GM23338 (cell line): ENCODE measurements around the gene HAGH. TPM values are rescaled to one million over a fixed set of nuclear protein-coding genes. Genes with fewer than 3 reads are reported as not detected.

Experiments
- ATAC-seq: fragments of 200-7000 bp; cut with Tn5 transposase; 3 replicates; pipeline ENCODE4 v1.9.1; 2020
- DNase-seq: peaks from one replicate; pipeline ENCODE4 v3.0.0-alpha.2; 2015; ENCODE audit warnings: low spot score
- H2AFZ ChIP-seq: fragments of 200-600 bp; sonication (generic); 2 replicates; pipeline ENCODE4 v1.8.0; 2016; ENCODE audit warnings: antibody characterized with exemption, mild to moderate bottlenecking, moderate library complexity
- H3F3A ChIP-seq: fragments of 200-600 bp; sonication (generic); replicated peaks from 2 replicates; pipeline ENCODE4 v1.8.0; 2017; ENCODE audit warnings: antibody characterized with exemption, mixed run types, low read depth
- H3K27ac ChIP-seq: fragments of 200-600 bp; sonication (generic); 2 replicates; pipeline ENCODE4 v1.6.1; 2016; ENCODE audit warnings: low read depth
- H3K27me3 ChIP-seq: fragments of 200-600 bp; sonication (generic); 2 replicates; pipeline ENCODE4 v1.8.0; 2016; ENCODE audit warnings: mild to moderate bottlenecking, mixed run types, moderate library complexity; ENCODE audit not compliant: insufficient read depth
- H3K36me3 ChIP-seq: fragments of 200-600 bp; sonication (generic); 2 replicates; pipeline ENCODE4 v1.8.0; 2016; ENCODE audit warnings: mild to moderate bottlenecking; ENCODE audit not compliant: insufficient read depth
- H3K4me1 ChIP-seq: fragments of 200-600 bp; sonication (generic); 2 replicates; pipeline ENCODE4 v1.8.0; 2016; ENCODE audit warnings: mild to moderate bottlenecking, moderate library complexity; ENCODE audit not compliant: insufficient read depth
- H3K4me2 ChIP-seq: fragments of 200-600 bp; sonication (generic); 2 replicates; pipeline ENCODE4 v1.7.1; 2017; ENCODE audit warnings: mixed run types
- H3K4me3 ChIP-seq: fragments of 200-600 bp; sonication (generic); 2 replicates; pipeline ENCODE4 v1.6.1; 2016; ENCODE audit warnings: mixed run types
- H3K79me2 ChIP-seq: fragments of 200-600 bp; sonication (generic); replicated peaks from 2 replicates; pipeline ENCODE4 v1.8.0; 2017; ENCODE audit warnings: mild to moderate bottlenecking; ENCODE audit not compliant: insufficient read depth
- H3K9me2 ChIP-seq: fragments of 200-600 bp; sonication (generic); 2 replicates; pipeline ENCODE4 v1.8.0; 2017; ENCODE audit not compliant: insufficient read depth
- H4K20me1 ChIP-seq: fragments of 200-600 bp; sonication (generic); replicated peaks from 2 replicates; pipeline ENCODE4 v1.8.0; 2017; ENCODE audit warnings: mild to moderate bottlenecking; ENCODE audit not compliant: insufficient read depth
- H3K27ac Mint-ChIP-seq: 2 replicates; pipeline ENCODE4 v1.8.0; 2020; ENCODE audit warnings: inconsistent platforms, mild to moderate bottlenecking, moderate library complexity, mixed read lengths
- H3K27me3 Mint-ChIP-seq: 3 replicates; pipeline ENCODE4 v1.8.0; 2022; ENCODE audit warnings: low read depth, mild to moderate bottlenecking, moderate library complexity, mixed read lengths, inconsistent platforms; ENCODE audit not compliant: insufficient read depth, poor library complexity
- H3K36me3 Mint-ChIP-seq: 3 replicates; pipeline ENCODE4 v1.8.0; 2021; ENCODE audit warnings: low read depth, mild to moderate bottlenecking, inconsistent platforms, moderate library complexity, mixed read lengths
- H3K4me1 Mint-ChIP-seq: 3 replicates; pipeline ENCODE4 v1.8.0; 2020; ENCODE audit warnings: mild to moderate bottlenecking, inconsistent platforms, mixed read lengths
- H3K4me3 Mint-ChIP-seq: 3 replicates; pipeline ENCODE4 v1.8.0; 2021; ENCODE audit warnings: moderate library complexity, mild to moderate bottlenecking, inconsistent platforms, mixed read lengths
- H3K9me3 Mint-ChIP-seq: 3 replicates; pipeline ENCODE4 v1.8.0; 2020; ENCODE audit warnings: moderate library complexity, mild to moderate bottlenecking, inconsistent platforms, mixed read lengths
- CREB1 ChIP-seq: fragments of 250-450 bp; sonication (Bioruptor Pico); IDR thresholded peaks from 2 replicates; pipeline ENCODE4 v1.5.0; 2020; ENCODE audit warnings: low read depth, mild to moderate bottlenecking, moderate library complexity
- JUNB ChIP-seq: IDR thresholded peaks from one replicate; pipeline ENCODE4 v1.6.1; 2016; ENCODE audit warnings: antibody characterized with exemption; ENCODE audit not compliant: unreplicated experiment
- NANOG ChIP-seq: IDR thresholded peaks from 2 replicates; pipeline ENCODE4 v1.6.1; 2016; ENCODE audit warnings: antibody characterized with exemption, borderline replicate concordance
- STAT1 ChIP-seq: IDR thresholded peaks from one replicate; pipeline ENCODE4 v1.6.1; 2016; ENCODE audit warnings: antibody characterized with exemption; ENCODE audit not compliant: unreplicated experiment
- polyA plus RNA-seq: library from polyadenylated mRNA; unstranded; fragments of >200 nt; fragmentation: Nextera tagmentation; extraction: Ambion mirVana; gene quantifications from 2 replicates; pipeline ENCODE4 v1.2.1, GENCODE V29; 2016
- total RNA-seq: library from RNA; depleted of rRNA; stranded (reverse); fragments of >200 nt; shearing (Covaris generic); gene quantifications from 2 replicates; pipeline ENCODE4 v1.2.3, GENCODE V29; 2014
- TF ChIP-seq, protein P1 (sequence below), 2 experiments: fragments of 200-600 bp in 1 of 2; sonication (generic) in 1 of 2; conservative IDR thresholded peaks; 2 replicates each; pipeline versions ENCODE4 v1.5.1 to v1.6.1; 2016 to 2017; ENCODE audit warnings: antibody characterized with exemption in 2 of 2, low read depth in 2 of 2, mild to moderate bottlenecking in 2 of 2, moderate library complexity in 1 of 2
- TF ChIP-seq, protein P2 (sequence below): fragments of 250-450 bp; sonication (Bioruptor Pico); IDR thresholded peaks from 2 replicates; pipeline ENCODE4 v1.5.0; 2020; ENCODE audit warnings: mild to moderate bottlenecking, moderate library complexity
- TF ChIP-seq, protein P3 (sequence below): IDR thresholded peaks from one replicate; pipeline ENCODE4 v1.6.1; 2018; ENCODE audit warnings: antibody characterized with exemption; ENCODE audit not compliant: unreplicated experiment
- TF ChIP-seq, protein P4 (sequence below): IDR thresholded peaks from 2 replicates; pipeline ENCODE4 v1.6.1; 2016; ENCODE audit warnings: antibody characterized with exemption

The HAGH gene
- total and polyA plus RNA-seq, 2 experiments from 2014 or later, result 24.7 to 28.9 TPM

DNA sequence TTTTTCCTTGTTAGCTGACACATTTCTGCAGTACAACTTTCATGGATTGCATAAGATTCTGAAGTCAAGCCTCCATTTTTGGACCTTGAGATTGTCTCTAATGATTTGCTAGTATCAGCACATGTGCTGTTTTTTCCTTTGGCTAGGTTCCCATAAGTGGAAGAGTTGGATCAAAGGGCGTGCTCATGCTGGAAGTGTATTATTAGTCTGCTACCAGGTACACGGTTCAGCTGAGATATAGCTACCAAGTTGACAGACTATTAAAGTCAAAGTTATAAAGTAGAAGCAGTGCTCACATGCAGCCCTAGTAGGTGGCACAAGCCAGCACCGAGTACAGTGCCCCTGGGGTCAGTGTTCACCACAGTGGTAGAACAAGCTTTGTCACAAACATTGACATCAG, 3.6 kb upstream of the HAGH start (continued):
- TF ChIP-seq, protein P1, sequence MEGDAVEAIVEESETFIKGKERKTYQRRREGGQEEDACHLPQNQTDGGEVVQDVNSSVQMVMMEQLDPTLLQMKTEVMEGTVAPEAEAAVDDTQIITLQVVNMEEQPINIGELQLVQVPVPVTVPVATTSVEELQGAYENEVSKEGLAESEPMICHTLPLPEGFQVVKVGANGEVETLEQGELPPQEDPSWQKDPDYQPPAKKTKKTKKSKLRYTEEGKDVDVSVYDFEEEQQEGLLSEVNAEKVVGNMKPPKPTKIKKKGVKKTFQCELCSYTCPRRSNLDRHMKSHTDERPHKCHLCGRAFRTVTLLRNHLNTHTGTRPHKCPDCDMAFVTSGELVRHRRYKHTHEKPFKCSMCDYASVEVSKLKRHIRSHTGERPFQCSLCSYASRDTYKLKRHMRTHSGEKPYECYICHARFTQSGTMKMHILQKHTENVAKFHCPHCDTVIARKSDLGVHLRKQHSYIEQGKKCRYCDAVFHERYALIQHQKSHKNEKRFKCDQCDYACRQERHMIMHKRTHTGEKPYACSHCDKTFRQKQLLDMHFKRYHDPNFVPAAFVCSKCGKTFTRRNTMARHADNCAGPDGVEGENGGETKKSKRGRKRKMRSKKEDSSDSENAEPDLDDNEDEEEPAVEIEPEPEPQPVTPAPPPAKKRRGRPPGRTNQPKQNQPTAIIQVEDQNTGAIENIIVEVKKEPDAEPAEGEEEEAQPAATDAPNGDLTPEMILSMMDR (conservative IDR thresholded peaks at IDR 0.05; ENCODE audit: low read depth in 2 of 2), result no peak

DNA sequence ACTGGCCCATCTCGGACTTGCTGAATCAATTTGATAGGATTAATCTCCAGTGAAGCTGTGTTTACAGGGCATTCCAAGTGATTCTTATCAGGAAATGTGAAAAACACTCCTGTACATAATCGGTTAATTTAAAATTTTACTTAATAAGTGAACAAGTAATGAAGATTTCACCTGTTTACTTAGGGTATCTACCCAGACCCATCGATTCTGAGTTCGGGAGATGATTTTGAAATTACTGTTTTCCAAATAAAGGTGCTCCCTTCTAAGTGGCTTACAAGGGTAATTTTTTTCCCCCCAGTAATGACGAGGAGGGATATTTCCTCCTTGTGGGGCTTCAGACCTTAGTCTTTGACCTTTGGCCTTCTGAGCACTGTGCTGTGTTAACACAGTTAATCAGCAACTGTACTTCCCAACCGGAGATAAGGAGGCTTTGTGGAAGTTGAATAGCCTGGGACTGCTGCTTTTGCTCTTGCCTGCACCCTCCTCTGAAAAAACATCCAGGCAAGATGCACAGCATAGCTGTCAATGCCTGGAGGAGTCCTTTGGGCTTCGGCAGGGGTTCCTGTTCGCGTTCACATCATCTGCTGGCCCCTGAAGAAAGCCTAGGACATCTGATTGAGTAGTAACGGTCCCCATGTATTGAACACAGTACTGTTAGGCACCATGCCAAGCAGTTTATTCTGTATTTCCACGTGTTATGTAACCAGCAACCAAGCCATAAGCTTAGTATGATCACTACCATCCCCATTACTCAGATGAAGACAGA, 2.2 kb upstream of the HAGH start:
- peak overlapping the region; percentile 97; the same call in 1 of the 2 replicates for H3K4me3 ChIP-seq
- H4K20me1 ChIP-seq, result no peaks in the 10 kb centered on the region; the same call in 1 of the 2 replicates
- peak overlapping the region; percentile 97; the same call in 1 of the 2 replicates for H3K4me2 ChIP-seq
- DNase-seq (no peak), ATAC-seq (no peak)
- H3K9me2 ChIP-seq, result no peaks in the 10 kb centered on the region
- 0 out of 2 replicates have a peak, but pooled peaks cover 6% of the 10 kb centered on the region for H3F3A ChIP-seq
- H3K4me1 Mint-ChIP-seq, result peaks cover 9% of the 10 kb centered on the region
- H3K36me3 ChIP-seq, result no peaks in the 10 kb centered on the region
- H2AFZ ChIP-seq, result no peak overlapping the region
- H3K27me3 Mint-ChIP-seq, result peaks cover 23% of the 10 kb centered on the region
- no peaks in the 10 kb centered on the region for H3K27me3 ChIP-seq
- H3K79me2 ChIP-seq, result peaks cover 25% of the 10 kb centered on the region
- H3K27ac ChIP-seq, result no peak overlapping the region
- no peak overlapping the region for H3K27ac Mint-ChIP-seq
- H3K4me1 ChIP-seq, result peaks cover 17% of the 10 kb centered on the region
- peaks cover 2% of the 10 kb centered on the region; the same call in 1 of the 3 replicates for H3K36me3 Mint-ChIP-seq
- H3K9me3 Mint-ChIP-seq, result peaks cover 3% of the 10 kb centered on the region; the same call in 2 of the 3 replicates
- H3K4me3 Mint-ChIP-seq, result peak overlapping the region; percentile 91
- TF ChIP-seq STAT1 (no peak), JUNB (no peak), NANOG (no peak), CREB1 (CRISPR knock-in tag) (no peak)
- TF ChIP-seq, protein P2, sequence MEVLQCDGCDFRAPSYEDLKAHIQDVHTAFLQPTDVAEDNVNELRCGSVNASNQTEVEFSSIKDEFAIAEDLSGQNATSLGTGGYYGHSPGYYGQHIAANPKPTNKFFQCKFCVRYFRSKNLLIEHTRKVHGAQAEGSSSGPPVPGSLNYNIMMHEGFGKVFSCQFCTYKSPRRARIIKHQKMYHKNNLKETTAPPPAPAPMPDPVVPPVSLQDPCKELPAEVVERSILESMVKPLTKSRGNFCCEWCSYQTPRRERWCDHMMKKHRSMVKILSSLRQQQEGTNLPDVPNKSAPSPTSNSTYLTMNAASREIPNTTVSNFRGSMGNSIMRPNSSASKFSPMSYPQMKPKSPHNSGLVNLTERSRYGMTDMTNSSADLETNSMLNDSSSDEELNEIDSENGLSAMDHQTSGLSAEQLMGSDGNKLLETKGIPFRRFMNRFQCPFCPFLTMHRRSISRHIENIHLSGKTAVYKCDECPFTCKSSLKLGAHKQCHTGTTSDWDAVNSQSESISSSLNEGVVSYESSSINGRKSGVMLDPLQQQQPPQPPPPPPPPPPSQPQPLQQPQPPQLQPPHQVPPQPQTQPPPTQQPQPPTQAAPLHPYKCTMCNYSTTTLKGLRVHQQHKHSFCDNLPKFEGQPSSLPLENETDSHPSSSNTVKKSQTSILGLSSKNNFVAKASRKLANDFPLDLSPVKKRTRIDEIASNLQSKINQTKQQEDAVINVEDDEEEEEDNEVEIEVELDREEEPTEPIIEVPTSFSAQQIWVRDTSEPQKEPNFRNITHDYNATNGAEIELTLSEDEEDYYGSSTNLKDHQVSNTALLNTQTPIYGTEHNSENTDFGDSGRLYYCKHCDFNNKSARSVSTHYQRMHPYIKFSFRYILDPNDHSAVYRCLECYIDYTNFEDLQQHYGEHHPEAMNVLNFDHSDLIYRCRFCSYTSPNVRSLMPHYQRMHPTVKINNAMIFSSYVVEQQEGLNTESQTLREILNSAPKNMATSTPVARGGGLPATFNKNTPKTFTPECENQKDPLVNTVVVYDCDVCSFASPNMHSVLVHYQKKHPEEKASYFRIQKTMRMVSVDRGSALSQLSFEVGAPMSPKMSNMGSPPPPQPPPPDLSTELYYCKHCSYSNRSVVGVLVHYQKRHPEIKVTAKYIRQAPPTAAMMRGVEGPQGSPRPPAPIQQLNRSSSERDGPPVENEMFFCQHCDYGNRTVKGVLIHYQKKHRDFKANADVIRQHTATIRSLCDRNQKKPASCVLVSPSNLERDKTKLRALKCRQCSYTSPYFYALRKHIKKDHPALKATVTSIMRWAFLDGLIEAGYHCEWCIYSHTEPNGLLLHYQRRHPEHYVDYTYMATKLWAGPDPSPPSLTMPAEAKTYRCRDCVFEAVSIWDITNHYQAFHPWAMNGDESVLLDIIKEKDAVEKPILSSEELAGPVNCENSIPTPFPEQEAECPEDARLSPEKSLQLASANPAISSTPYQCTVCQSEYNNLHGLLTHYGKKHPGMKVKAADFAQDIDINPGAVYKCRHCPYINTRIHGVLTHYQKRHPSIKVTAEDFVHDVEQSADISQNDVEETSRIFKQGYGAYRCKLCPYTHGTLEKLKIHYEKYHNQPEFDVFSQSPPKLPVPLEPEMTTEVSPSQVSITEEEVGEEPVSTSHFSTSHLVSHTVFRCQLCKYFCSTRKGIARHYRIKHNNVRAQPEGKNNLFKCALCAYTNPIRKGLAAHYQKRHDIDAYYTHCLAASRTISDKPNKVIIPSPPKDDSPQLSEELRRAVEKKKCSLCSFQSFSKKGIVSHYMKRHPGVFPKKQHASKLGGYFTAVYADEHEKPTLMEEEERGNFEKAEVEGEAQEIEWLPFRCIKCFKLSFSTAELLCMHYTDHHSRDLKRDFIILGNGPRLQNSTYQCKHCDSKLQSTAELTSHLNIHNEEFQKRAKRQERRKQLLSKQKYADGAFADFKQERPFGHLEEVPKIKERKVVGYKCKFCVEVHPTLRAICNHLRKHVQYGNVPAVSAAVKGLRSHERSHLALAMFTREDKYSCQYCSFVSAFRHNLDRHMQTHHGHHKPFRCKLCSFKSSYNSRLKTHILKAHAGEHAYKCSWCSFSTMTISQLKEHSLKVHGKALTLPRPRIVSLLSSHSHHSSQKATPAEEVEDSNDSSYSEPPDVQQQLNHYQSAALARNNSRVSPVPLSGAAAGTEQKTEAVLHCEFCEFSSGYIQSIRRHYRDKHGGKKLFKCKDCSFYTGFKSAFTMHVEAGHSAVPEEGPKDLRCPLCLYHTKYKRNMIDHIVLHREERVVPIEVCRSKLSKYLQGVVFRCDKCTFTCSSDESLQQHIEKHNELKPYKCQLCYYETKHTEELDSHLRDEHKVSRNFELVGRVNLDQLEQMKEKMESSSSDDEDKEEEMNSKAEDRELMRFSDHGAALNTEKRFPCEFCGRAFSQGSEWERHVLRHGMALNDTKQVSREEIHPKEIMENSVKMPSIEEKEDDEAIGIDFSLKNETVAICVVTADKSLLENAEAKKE (CRISPR knock-in tag), result no peak
- TF ChIP-seq, protein P1 (conservative IDR thresholded peaks at IDR 0.05; ENCODE audit: low read depth in 2 of 2), result no peak
- TF ChIP-seq, protein P3, sequence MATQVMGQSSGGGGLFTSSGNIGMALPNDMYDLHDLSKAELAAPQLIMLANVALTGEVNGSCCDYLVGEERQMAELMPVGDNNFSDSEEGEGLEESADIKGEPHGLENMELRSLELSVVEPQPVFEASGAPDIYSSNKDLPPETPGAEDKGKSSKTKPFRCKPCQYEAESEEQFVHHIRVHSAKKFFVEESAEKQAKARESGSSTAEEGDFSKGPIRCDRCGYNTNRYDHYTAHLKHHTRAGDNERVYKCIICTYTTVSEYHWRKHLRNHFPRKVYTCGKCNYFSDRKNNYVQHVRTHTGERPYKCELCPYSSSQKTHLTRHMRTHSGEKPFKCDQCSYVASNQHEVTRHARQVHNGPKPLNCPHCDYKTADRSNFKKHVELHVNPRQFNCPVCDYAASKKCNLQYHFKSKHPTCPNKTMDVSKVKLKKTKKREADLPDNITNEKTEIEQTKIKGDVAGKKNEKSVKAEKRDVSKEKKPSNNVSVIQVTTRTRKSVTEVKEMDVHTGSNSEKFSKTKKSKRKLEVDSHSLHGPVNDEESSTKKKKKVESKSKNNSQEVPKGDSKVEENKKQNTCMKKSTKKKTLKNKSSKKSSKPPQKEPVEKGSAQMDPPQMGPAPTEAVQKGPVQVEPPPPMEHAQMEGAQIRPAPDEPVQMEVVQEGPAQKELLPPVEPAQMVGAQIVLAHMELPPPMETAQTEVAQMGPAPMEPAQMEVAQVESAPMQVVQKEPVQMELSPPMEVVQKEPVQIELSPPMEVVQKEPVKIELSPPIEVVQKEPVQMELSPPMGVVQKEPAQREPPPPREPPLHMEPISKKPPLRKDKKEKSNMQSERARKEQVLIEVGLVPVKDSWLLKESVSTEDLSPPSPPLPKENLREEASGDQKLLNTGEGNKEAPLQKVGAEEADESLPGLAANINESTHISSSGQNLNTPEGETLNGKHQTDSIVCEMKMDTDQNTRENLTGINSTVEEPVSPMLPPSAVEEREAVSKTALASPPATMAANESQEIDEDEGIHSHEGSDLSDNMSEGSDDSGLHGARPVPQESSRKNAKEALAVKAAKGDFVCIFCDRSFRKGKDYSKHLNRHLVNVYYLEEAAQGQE, result no peak
- TF ChIP-seq, protein P4, sequence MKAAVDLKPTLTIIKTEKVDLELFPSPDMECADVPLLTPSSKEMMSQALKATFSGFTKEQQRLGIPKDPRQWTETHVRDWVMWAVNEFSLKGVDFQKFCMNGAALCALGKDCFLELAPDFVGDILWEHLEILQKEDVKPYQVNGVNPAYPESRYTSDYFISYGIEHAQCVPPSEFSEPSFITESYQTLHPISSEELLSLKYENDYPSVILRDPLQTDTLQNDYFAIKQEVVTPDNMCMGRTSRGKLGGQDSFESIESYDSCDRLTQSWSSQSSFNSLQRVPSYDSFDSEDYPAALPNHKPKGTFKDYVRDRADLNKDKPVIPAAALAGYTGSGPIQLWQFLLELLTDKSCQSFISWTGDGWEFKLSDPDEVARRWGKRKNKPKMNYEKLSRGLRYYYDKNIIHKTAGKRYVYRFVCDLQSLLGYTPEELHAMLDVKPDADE, result no peak
